Effector CD8-positive, alpha-beta T cell (primary cell): ENCODE results near the gene CCBE1.
"Not testable (repeated sequence)": the region's sequence is repeated elsewhere in the genome, so short reads cannot be mapped to it uniquely, and the experiment has no call there.

Source experiments
- DNase-seq: peaks from one replicate; lab custom pipeline; 2025; lab: John Stamatoyannopoulos, UW

CCBE1 gene

GRCh38 chr18:59681521-59682004 lies 15.7 kb downstream of the CCBE1 start:
- no peak for DNase-seq

- no peak for DNase-seq
These were observed 16.2 kb downstream of the CCBE1 start for GRCh38 chr18:59681051-59681450.

- no peak for DNase-seq
These were observed 21.9 kb downstream of the CCBE1 start for GRCh38 chr18:59675346-59675745.

GRCh38 chr18:59674903-59675270 lies 22.3 kb downstream of the CCBE1 start:
- no peak for DNase-seq

- no peak for DNase-seq
These were observed 22.9 kb downstream of the CCBE1 start for GRCh38 chr18:59674186-59674902.

- no peak for DNase-seq
These were observed 24.9 kb downstream of the CCBE1 start for GRCh38 chr18:59672235-59672711.

- DNase-seq: no peak
These were observed 25.7 kb downstream of the CCBE1 start for GRCh38 chr18:59671551-59671950.

GRCh38 chr18:59669872-59670657 lies 27.2 kb downstream of the CCBE1 start:
- no peak for DNase-seq

- DNase-seq: no peak
These were observed 29.7 kb downstream of the CCBE1 start for GRCh38 chr18:59667488-59667887.

GRCh38 chr18:59666007-59666402 lies 31.2 kb downstream of the CCBE1 start:
- not testable (repeated sequence) for DNase-seq

GRCh38 chr18:59665057-59666006 lies 31.9 kb downstream of the CCBE1 start:
- DNase-seq: no peak

GRCh38 chr18:59664329-59664728 lies 32.9 kb downstream of the CCBE1 start:
- DNase-seq: no peak

GRCh38 chr18:59663096-59663495 lies 34.1 kb downstream of the CCBE1 start:
- DNase-seq: no peak

- no peak for DNase-seq
These were observed 35.1 kb downstream of the CCBE1 start for GRCh38 chr18:59661891-59662701.

- no peak for DNase-seq
These were observed 36.2 kb downstream of the CCBE1 start for GRCh38 chr18:59660786-59661743.

- DNase-seq: no peak
These were observed 36.9 kb downstream of the CCBE1 start for GRCh38 chr18:59660366-59660765.

GRCh38 chr18:59659508-59660170 lies 37.6 kb downstream of the CCBE1 start:
- no peak for DNase-seq

- no peak for DNase-seq
These were observed 38.3 kb downstream of the CCBE1 start for GRCh38 chr18:59658941-59659340.

- no peak for DNase-seq
These were observed 40.2 kb downstream of the CCBE1 start for GRCh38 chr18:59657012-59657411.
